Anterior cingulate cortex (tissue), 58 donors: ENCODE measurements around the gene SS18L1.
A peak's percentile ranks its signal among the peaks of the same experiment; 100 is the strongest.
"Not testable (repeated sequence)": the region's sequence is repeated elsewhere in the genome, so short reads cannot be mapped to it uniquely, and the experiment has no call there.

Source experiments
- DNase-seq, 58 donors: peaks; one replicate each; lab custom pipeline; 2025; lab: John Stamatoyannopoulos, UW

Gene SS18L1

GRCh38 chr20:62143081-62143956 is at the start of gene SS18L1, which contains the start of gene PSMA7:
Gene SS18L1, plus strand, starts transcription at chr20:62143769. Its CDS starts 52 bp downstream, at chr20:62143821.
Gene PSMA7, minus strand, starts transcription at chr20:62143394. Its CDS starts 91 bp downstream, at chr20:62143303.
- DNase-seq, result peak in 57 of 58 donors; percentile 30 to 90 (median 81)

DNA sequence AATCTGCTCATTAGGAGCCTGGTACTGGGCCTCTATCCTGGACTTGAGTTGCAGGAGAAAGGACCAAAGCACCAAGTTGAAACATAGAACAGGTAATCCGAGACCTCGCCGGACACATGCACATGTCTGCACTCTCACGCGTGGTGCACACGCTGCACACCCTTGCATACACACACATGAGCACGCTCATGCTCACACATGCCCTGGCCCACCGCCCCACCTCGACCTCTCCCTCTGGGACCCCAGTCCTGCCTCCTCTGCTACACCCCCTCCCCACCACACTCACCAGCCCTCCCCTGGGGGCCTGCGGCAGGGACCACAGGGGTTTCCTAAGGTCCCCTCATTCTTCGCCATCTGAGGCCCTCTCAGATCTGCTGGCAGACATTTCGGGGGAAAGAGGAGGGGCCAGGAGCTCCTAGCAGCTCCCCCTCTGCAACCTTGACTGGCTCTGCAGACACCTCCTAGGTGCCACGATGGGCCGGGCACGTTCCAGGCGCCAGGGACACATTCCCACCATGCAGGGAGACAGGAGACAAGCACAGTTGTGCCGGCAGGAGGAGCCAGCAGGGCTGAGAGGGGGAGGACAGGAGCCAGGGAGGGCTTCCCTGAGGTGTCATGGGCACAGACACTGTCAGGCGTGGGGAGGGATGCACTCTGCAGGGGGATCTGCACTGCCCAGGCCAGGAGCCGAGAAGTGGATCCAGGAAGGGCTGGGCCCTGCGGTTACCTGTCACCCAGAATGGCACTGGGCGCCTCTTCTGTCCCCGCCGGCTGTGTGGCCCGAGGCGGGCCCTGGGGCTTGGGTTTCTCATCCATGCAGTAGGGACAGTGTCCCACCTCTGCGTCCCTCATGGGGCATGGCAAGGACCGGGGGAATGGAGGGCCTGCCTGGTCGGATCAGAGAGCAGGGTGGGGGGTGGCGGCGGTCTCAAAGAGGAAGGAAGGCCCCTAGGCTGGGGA is 46.9 kb upstream of the SS18L1 start:
- DNase-seq, result no peak

DNA sequence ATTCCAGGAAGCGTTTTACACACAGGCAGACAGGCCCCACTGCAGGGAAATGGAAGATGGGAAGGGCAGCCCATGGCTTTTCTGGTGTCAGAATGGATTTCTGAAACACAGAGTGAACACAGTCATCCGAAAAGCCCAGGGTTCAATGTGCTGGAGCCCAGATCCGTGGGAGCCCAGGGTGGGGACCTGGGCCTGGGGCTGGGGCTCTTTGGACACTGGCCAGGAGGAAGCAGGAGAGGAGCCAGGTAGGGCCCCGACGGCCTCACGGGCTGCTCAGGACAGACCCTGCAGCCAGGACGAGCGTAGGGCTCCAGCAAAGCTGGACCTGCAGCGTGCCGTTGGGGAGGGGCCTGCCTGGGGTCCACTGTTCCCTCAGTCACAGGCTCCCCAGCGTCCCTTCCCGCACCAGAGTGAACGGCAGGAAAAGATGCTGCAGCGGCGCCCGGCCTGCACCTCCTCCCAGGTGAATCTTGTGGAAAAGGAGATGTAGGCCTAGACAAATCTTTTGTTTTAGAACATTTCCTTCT is 45.6 kb upstream of the SS18L1 start:
- DNase-seq, result no peak

GRCh38 chr20:62101078-62101477 is 42.5 kb upstream of the SS18L1 start:
- no peak for DNase-seq

GRCh38 chr20:62103508-62104233 is 39.9 kb upstream of the SS18L1 start:
- no peak for DNase-seq

GRCh38 chr20:62104234-62104789 is 39.3 kb upstream of the SS18L1 start:
- no peak for DNase-seq

GRCh38 chr20:62104791-62105345 is 38.7 kb upstream of the SS18L1 start:
- no peak for DNase-seq

GRCh38 chr20:62105592-62105991 is 38.0 kb upstream of the SS18L1 start:
- no peak for DNase-seq

GRCh38 chr20:62111148-62111547 is 32.4 kb upstream of the SS18L1 start:
- DNase-seq, result no peak

DNA sequence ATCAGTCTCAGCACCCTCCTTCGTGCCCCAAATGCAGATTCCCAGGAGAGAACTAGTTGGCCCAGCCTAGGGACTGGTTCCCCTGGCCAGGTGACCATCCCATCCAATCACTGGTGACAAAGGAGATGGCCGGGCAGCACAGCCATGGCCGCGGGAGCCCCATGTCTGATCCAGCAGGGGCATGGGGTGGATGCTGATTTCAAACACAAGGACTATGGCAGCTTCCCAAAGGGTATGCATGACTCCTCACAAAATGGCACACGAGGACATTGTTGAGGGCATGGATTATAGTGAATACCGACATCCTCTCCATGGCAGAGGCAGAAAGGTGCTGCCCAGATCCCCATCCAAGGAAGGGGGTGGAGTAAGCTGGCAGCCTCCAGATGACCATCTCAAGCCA is 31.2 kb upstream of the SS18L1 start:
- DNase-seq, result no peak

- no peak for DNase-seq
These were observed 28.7 kb upstream of the SS18L1 start for GRCh38 chr20:62114894-62115293.

- DNase-seq, result not testable (repeated sequence)
These were observed 27.7 kb upstream of the SS18L1 start for GRCh38 chr20:62115800-62116407.

DNA sequence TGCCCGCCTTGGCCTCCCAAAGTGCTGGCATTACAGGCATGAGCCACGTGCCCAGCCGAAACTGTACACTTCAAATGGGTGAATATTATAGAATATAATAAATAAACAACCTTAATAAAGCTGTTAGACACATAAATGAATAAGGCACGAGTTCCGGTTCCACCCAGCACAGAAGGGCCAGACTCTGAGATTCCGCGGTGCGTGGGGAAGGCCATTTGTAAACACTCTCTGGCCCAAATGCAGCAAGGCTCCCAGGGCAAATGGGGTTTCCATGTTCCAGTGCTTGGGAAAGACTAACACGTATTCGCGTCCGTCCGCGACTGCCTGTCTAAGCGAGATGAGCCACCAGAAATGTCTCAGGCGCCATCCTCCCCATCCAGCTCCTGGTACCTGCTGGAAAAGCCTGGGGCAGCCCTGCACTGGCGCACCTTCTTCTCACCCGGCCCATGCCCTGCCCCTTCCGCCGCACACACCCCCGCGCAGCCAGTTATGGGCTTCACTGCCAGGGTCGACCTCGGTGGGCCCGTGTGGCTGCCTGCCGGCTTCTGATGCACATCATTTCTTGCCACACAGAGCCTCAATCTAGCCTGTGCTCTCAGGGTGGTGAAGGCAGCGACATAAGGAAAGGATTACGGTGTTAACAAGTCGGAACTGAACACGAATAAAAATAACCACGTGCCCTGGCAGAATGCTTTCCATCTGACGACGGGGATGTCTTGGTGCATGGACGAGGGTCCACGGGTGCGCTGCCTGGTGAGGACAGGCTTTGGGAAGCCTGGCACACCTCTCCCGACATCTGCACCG is 26.8 kb upstream of the SS18L1 start:
- DNase-seq, result no peak

DNA sequence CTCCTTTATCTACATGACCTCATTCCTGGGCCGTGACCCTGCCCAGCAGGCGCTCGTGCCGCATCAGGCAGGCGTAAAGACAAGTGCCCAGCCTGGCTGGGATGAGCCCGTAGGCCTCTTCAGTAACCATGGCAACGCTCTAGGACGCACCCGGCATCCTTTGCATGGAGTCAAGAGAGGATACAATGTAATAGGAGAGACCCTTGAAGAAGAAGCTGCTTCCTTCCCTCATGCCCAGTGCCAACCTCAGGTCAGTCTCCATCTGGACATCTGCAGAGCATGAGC is 26.3 kb upstream of the SS18L1 start:
- DNase-seq, result no peak

DNA sequence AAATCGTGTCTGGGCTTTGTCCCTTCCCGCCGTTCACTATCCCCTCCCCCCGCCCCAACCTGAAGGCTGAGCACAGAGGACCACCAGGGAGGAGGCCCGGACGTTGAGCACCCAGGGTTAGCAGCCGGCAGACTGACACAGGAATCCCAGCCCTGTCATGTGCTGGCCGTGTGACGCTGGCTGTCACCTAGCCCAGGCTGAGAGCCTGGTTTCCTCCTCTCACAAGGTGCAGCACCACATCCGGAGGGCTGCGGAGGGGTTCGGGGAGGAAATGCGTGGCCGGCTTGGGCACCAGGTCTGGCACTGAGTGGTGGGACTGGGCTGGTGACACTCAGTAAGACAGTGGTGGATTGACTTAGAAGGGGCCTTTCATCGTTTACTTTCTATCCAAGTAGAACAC is 25.9 kb upstream of the SS18L1 start:
- DNase-seq, result no peak

DNA sequence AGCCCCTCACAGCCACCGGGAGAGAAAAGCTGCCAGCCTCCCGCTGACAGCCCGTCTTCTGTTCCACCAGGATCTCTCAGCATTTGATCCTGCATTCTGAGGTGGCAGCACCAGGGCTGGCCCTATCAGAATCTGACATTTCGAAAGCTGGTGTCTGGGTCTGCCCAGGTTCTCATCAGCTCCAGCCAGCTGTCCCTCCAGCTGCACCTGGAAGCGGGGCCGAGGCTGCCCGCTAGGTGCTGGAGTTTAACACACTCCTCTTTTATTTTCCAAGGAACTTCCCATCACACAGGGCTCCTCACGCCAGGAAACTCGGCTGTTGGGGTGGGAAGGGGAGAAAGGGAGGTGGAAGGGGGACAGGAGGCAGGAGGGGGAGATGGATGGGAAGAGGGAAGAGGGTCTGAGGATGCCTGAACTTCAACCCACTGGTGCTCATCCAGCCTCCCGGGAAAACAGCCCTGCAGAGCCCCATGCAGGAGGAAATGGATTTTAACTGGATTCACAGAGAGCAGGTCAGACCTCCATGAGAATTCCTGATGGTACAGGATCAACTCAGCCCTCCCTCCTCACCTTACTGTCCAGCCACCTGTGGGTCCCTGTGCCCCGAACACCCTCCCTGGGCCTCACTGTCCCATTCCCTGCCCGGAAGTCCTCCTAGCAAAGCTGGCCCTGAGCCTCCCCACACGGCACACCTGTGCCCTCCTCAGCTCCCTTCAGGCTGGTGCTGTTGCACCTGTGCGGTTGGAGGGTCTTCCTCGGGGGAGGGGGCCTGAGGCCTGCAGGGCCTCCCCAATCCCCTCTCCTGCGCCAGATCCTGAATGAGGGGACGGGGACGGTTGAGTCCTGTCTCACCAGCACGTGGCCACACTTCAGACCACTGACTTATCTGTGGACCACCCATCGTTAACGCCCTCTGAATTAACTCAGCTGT is 25.2 kb upstream of the SS18L1 start:
- no peak for DNase-seq

GRCh38 chr20:62119115-62119514 is 24.5 kb upstream of the SS18L1 start:
- no peak for DNase-seq
